Keratinocyte (primary cell): ENCODE data around the gene GFY. TPM values are rescaled to one million over a fixed set of nuclear protein-coding genes. Genes with fewer than 3 reads are reported as not detected.

ENCODE experiments used
- DNase-seq: peaks from one replicate; pipeline ENCODE4 v3.0.0-alpha.2; 2011; ENCODE audit warnings: low read depth, missing footprints, low spot score
- FAIRE-seq: peaks from 2 replicates; lab custom pipeline; 2011; peaks lifted over from hg19 to GRCh38; lab: Jason Lieb, UNC
- H2AFZ ChIP-seq: 2 replicates; pipeline ENCODE4 v1.6.0; 2012; ENCODE audit warnings: low read length, control low read depth, inconsistent platforms; ENCODE audit not compliant: control insufficient read depth
- H3K27ac ChIP-seq: 2 replicates; pipeline ENCODE4 v1.5.1; 2011; ENCODE audit warnings: low read length; ENCODE audit not compliant: control insufficient read depth, insufficient read depth
- H3K27me3 ChIP-seq: 3 replicates; pipeline ENCODE4 v1.6.0; 2011; ENCODE audit warnings: low read length; ENCODE audit not compliant: control insufficient read depth, insufficient read depth; ENCODE audit errors: extremely low read depth
- H3K36me3 ChIP-seq, 2 experiments: 2 replicates in 1 of 2; 3 replicates in 1 of 2; pipeline ENCODE4 v1.5.1; 2011; ENCODE audit warnings: low read length in 2 of 2, mild to moderate bottlenecking in 1 of 2; ENCODE audit not compliant: control insufficient read depth in 2 of 2, insufficient read depth in 2 of 2; ENCODE audit errors: extremely low read depth in 1 of 2
- H3K4me1 ChIP-seq: 3 replicates; pipeline ENCODE4 v1.5.1; 2011; ENCODE audit warnings: low read length; ENCODE audit not compliant: control insufficient read depth, insufficient read depth; ENCODE audit errors: extremely low read depth
- H3K4me2 ChIP-seq: 3 replicates; pipeline ENCODE4 v1.6.0; 2011; ENCODE audit warnings: low read depth, low read length; ENCODE audit not compliant: control insufficient read depth, insufficient read depth; ENCODE audit errors: extremely low read depth
- H3K4me3 ChIP-seq, 3 experiments: fragments of 200-600 bp in 1 of 3; sonication (generic) in 1 of 3; 2 replicates in 2 of 3; 3 replicates in 1 of 3; pipeline ENCODE4 v1.5.1; 2011 to 2016; ENCODE audit warnings: low read length in 3 of 3, mild to moderate bottlenecking in 3 of 3, control low read depth in 2 of 3, inconsistent platforms in 1 of 3, low read depth in 1 of 3, mixed read lengths in 1 of 3, mixed run types in 1 of 3, moderate library complexity in 1 of 3; ENCODE audit not compliant: control insufficient read depth in 2 of 3, insufficient read depth in 2 of 3; ENCODE audit errors: extremely low read depth in 1 of 3
- H3K79me2 ChIP-seq: 2 replicates; pipeline ENCODE4 v1.6.0; 2012; ENCODE audit warnings: low read length; ENCODE audit not compliant: control insufficient read depth, insufficient read depth
- H3K9ac ChIP-seq: 3 replicates; pipeline ENCODE4 v1.6.0; 2011; ENCODE audit warnings: low read length; ENCODE audit not compliant: control insufficient read depth, insufficient read depth; ENCODE audit errors: extremely low read depth
- H3K9me1 ChIP-seq: 3 replicates; pipeline ENCODE4 v1.6.0; 2011; ENCODE audit warnings: low read length; ENCODE audit not compliant: control insufficient read depth, insufficient read depth; ENCODE audit errors: extremely low read depth
- H3K9me3 ChIP-seq: 2 replicates; pipeline ENCODE4 v1.5.1; 2012; ENCODE audit warnings: low read depth, low read length; ENCODE audit not compliant: control insufficient read depth
- H4K20me1 ChIP-seq: 3 replicates; pipeline ENCODE4 v1.6.0; 2011; ENCODE audit warnings: low read length; ENCODE audit not compliant: control insufficient read depth, insufficient read depth; ENCODE audit errors: extremely low read depth
- EZH2 ChIP-seq: IDR thresholded peaks from one replicate; pipeline ENCODE4 v1.6.1; 2012; ENCODE audit warnings: inconsistent platforms, mild to moderate bottlenecking, low read length, moderate library complexity
- dilution Hi-C: fragments of 300-500 bp; cut with MboI; formaldehyde crosslinking; loops from one replicate; pipeline ENCODE4 v1.7.0; 2020; ENCODE audit warnings: low sequenced_read_pairs; ENCODE audit not compliant: extremely low pct_ligation_motif_present
- polyA plus RNA-seq, 5 experiments: library from polyadenylated mRNA; depleted of rRNA in 3 of 5; stranded (reverse) in 3 of 5; stranded (forward) in 1 of 5; unstranded in 1 of 5; fragments of >200 nt; gene quantifications; 1 replicate in 1 of 5; 2 replicates in 3 of 5; 3 replicates in 1 of 5; pipeline versions ENCODE4 v1.2.1 to v1.2.3, GENCODE V29; 2011 to 2012; ENCODE audit warnings: missing spikeins in 2 of 5, low read depth in 1 of 5, low replicate concordance in 1 of 5
- TF ChIP-seq, protein P1 (sequence below), 3 experiments: IDR thresholded peaks in 1 of 3; conservative IDR thresholded peaks in 1 of 3; optimal IDR thresholded peaks in 1 of 3; 2 replicates in 2 of 3; 3 replicates in 1 of 3; pipeline versions ENCODE3 to v1.5.1; 2011; ENCODE audit warnings: low read length in 3 of 3, mild to moderate bottlenecking in 3 of 3, moderate library complexity in 2 of 3, control low read depth in 1 of 3, inconsistent platforms in 1 of 3; ENCODE audit not compliant: insufficient read depth in 2 of 3; ENCODE audit errors: extremely low read depth in 1 of 3

GFY gene
- polyA plus RNA-seq, 1 donor (not counting 4 experiments of a cell fraction or from before 2014, with no cell fraction given): not detected

DNA sequence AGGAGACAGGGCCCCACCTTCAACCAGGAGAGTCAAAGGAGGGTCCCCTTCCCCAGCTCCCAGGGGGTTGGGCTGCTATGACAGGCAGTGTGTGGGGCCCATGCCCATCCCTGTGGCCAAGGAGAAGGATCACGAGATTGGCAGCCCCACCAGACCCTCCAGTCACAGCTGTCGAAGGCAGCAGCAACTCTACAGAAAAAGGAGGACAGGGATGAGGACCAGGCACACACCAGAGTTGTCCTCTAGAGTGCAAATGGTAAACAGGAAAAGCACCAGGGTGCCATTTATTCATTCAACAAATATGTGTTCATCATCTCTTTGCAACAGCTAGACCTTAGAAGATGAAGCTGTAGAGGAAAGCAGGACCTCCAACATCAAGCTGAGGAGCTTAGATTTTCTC lies 6.0 kb upstream of the GFY start:
- Histone ChIP-seq H3K27me3 (peaks cover 59% of the 10 kb centered on the region), H2AFZ (no peak overlapping the region), H3K79me2 (no peaks in the 10 kb centered on the region), H3K9me1 (no peaks in the 10 kb centered on the region), H3K36me3 (no peaks in the 10 kb centered on the region), H3K9me3 (no peaks in the 10 kb centered on the region), H3K27ac (no peak overlapping the region), H3K9ac (no peak overlapping the region), H3K4me1 (no peaks in the 10 kb centered on the region), H4K20me1 (no peaks in the 10 kb centered on the region), H3K4me2 (no peak overlapping the region), H3K4me3 (no peak overlapping the region)
- dilution Hi-C loops: no loop called here
- no peak for TF ChIP-seq EZH2
- TF ChIP-seq, protein P1, sequence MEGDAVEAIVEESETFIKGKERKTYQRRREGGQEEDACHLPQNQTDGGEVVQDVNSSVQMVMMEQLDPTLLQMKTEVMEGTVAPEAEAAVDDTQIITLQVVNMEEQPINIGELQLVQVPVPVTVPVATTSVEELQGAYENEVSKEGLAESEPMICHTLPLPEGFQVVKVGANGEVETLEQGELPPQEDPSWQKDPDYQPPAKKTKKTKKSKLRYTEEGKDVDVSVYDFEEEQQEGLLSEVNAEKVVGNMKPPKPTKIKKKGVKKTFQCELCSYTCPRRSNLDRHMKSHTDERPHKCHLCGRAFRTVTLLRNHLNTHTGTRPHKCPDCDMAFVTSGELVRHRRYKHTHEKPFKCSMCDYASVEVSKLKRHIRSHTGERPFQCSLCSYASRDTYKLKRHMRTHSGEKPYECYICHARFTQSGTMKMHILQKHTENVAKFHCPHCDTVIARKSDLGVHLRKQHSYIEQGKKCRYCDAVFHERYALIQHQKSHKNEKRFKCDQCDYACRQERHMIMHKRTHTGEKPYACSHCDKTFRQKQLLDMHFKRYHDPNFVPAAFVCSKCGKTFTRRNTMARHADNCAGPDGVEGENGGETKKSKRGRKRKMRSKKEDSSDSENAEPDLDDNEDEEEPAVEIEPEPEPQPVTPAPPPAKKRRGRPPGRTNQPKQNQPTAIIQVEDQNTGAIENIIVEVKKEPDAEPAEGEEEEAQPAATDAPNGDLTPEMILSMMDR (optimal IDR thresholded peaks at IDR 0.05 in 1 of 3, IDR thresholded peaks at IDR 0.05 in 1 of 3, conservative IDR thresholded peaks at IDR 0.05 in 1 of 3; ENCODE audit: extremely low read depth in 1 of 3, insufficient read depth in 2 of 3, low read length in 3 of 3): no peak
- FAIRE-seq (no peak), DNase-seq (no peak)

DNA sequence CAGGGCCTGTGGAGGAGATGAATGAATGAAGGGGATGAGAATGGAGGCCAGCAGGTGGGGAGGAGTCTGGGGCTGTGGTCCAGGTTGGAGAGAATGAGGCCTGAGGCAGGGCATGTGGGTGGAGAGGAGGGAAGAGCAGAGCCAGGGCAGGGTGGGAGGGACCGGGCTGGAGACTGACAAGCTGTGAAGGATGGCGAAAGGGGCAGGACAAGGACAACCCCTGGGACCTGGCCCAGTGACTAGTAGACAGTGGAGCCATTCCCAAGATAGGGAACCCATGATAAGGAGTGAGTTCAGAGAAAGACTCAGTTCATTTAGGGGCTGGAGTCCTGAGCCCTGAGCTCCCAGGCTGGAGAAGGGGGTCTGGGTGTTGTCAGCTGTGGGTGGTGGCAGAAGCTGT lies 5.0 kb upstream of the GFY start:
- TF ChIP-seq, protein P1 (optimal IDR thresholded peaks at IDR 0.05 in 1 of 3, IDR thresholded peaks at IDR 0.05 in 1 of 3, conservative IDR thresholded peaks at IDR 0.05 in 1 of 3; ENCODE audit: extremely low read depth in 1 of 3, insufficient read depth in 2 of 3, low read length in 3 of 3): no peak
- TF ChIP-seq EZH2: no peak
- Histone ChIP-seq H3K79me2 (no peaks in the 10 kb centered on the region), H3K4me2 (no peak overlapping the region), H4K20me1 (no peaks in the 10 kb centered on the region), H3K27me3 (peaks cover 67% of the 10 kb centered on the region), H2AFZ (no peak overlapping the region), H3K4me3 (no peak overlapping the region), H3K9ac (no peak overlapping the region), H3K27ac (no peak overlapping the region), H3K36me3 (no peaks in the 10 kb centered on the region), H3K9me3 (no peaks in the 10 kb centered on the region), H3K9me1 (no peaks in the 10 kb centered on the region), H3K4me1 (no peaks in the 10 kb centered on the region)
- no peak for DNase-seq
- no peak for FAIRE-seq
- dilution Hi-C loops: no loop called here
